Stimulated activated CD4-positive, alpha-beta T cell treated with anti-CD3 and anti-CD28 coated beads, Interleukin-12 subunit alpha, Interleukin-12 subunit beta, amount 100 ng/mL, for 4 hours (primary cell): Measurements from ENCODE around the gene NBEA.

Experiments
- DNase-seq: peaks from one replicate; pipeline ENCODE4 v3.0.0-alpha.2; 2020

NBEA gene

DNA sequence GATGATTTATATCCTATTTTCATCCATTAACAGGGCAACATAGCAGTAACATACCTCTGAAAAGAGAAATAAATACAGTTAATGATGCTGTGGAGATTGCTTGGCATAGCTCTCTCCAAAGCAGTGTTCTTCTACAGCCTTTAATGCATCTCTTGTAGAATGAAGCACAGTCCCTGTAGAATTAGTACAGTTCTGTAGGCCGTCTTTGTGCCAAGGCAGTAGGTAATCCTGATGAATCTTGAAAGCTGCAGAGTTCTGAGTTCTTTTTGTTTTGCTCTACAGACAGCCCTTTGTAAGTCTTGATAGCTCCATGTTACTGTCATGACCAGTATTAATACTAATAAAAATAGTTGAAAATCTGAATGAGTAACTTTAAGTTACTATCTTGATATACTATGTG, 350.3 kb downstream of the NBEA start:
- no peak for DNase-seq

DNA sequence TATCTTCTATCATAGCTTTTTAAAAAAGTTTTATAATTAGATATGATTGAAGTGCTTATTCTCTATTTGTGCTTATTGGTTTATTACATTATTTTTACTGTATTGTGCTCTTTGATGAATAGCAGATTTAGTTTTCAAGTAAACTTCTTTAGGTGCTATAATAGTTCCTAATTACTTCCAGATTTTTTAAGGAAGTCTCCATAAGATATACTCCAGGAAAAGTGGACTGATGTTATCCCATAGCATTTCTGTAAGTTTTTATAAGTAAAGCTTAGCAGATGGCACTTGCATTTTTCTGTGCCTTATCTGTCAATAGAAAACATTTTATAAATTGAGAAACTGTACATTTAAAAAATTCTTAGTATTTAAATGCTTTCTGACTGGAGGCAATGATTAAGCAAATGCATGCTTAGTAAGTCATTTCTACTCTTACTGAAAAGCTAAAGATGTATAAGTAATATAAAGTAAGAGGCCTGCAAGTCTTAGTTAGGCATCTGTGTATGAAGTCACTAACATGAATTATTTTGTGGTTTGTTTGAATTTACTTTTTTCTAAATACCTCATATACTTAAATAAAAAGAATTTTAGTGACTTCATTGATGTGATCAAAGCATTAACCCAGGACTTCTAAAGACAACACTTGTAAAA, 351.6 kb downstream of the NBEA start:
- no peak for DNase-seq

DNA sequence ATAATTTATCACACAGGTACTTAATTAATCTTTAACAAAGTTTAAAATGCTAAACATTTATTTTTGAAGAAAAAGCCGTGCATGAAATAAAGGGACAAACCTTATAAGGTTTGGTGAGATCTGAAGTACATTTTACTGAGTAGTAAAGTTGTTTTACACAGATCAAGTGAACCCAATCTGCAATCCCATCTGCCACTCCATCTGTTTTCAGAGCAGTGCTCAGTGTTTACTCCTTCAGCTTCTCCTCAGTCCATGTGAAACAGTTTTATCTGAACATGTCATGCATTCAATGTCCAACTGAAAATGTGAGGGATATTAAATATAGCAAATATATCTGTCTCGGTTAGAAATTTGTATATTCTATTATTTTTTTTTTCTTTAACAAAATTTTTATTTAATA, 367.6 kb downstream of the NBEA start:
- DNase-seq: no peak

DNA sequence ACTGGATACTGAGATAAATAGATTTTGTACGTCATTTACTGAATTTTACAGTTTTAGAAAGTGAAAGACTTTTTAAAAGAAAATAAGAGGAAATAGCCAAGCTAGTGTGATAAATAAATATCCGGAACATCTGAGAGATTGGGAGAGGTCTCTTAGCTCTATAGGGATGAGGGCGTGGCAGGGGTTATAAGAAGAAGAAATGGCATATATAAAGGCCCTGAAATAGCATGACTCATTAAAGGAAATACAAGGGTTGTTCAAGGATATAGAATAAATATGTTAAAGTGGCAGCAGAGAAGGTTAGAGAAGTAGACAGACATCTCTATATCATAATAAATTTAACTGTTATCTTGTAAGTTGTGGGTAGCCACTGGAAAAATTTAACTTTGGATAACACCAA, 390.1 kb downstream of the NBEA start:
- DNase-seq: no peak

DNA sequence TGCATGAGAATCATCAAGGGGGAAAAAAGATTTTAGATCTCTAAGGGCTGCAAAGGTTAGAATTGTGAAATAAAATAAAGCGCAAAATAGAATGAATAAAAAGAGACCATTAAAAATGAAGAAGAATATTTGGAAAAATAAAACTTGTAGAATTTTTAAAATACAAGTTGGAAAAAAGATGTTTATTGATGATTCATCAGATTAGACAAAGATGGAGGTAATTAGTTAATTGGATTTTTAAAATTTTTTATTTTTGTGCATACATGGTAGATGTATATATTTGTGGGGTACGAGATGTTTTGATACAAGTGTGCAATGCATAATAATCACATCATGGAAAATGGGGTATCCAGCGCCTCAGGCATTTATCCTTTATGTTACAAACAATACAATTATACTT, 391.1 kb downstream of the NBEA start:
- DNase-seq: no peak

DNA sequence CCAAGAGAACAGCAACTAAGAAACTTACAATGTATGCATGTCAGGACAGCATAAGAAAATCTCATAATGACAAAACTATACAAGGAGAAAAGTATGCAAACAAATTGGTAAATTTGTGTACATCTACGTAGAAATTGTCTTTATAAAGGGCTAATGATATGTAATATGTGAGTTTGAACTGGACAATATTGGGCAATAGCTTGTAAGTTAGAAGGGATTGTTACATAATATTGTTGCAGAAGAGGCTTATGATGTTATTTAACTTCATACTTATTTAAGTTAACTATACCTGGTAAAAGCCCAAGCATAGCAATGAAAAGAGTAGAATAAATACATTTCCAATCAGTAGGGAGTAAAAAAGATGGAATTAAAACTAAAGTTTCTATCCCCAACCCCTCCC, 400.4 kb downstream of the NBEA start:
- DNase-seq: no peak

DNA sequence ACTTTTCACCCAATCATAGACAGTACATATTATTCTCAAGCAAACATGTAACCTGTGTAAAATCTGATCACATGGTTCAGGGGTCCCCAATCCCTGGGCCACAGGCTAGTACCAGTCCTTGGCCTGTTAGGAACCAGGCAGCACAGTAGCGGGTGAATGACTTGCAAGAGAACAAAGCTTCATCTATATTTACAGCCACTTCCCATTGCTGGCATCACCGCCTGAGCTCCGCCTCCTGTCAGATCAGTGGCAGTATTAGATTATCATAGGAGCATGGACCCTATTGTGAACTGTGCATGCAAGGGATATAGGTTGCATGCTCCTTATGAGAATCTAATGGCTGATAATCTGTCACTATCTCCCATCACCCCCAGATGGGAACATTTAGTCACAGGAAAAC, 401.3 kb downstream of the NBEA start:
- no peak for DNase-seq

DNA sequence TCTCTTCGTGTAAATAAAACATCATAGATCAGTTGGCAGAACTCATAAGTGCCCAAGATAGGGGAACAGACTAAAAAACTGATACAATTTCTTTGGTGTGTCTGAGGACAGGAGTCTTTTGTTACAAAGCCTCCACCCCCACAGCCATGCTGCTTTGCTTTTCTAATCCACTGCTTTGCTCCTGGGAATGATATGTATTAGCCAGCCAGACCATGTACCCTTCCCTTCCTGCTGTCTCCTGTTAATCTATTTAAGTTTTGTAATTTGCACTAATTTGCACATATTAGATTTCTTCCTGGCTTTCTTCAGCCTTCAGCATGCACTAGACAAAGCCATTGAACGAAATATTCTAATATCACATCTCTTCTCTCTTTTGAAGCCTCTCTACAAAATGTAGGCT, 403.9 kb downstream of the NBEA start:
- DNase-seq: no peak

DNA sequence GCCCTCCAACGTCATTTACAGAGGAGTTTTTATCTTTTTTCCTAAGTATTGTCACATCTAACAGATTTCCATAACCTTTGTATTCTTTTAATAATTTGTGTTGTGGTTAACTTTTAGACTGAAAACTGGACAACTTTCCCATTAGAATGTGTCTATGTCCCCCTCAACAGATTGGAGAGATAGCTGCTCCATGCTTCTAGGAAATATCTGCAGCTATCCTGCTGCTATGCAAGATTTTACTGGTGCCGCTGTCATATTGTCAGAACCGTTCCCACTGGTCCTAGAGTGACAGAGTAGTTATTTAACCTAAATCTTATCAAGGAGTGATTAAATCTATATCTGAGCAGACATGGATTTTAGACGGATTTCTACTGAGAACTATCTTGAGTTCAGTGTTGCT, 404.4 kb downstream of the NBEA start:
- DNase-seq: no peak

DNA sequence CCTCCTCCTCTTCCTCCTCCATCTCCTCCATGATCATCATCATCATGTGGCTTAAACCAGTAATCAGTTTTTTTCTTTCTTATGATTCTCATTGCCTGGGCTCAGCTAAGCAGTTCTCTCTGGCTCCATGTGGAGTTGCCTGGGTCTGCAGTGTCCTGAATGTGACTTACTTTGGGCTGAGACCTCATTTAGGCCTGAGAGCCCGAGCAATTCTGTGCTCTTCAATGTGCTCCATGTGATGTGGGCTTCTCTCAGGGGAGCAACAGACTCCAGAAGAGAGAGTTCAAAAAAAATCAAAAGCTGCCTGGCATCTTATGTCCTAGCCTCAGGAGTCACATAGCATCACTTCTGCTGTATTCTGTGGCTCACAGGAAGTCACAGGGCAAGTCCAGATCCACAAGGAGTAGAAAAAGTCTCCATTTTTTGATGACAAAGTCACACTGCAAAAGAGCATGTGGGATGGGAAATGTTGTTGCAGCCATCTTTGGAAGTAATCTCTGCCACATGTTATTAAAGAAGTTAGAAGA, 405.7 kb downstream of the NBEA start:
- DNase-seq: no peak

DNA sequence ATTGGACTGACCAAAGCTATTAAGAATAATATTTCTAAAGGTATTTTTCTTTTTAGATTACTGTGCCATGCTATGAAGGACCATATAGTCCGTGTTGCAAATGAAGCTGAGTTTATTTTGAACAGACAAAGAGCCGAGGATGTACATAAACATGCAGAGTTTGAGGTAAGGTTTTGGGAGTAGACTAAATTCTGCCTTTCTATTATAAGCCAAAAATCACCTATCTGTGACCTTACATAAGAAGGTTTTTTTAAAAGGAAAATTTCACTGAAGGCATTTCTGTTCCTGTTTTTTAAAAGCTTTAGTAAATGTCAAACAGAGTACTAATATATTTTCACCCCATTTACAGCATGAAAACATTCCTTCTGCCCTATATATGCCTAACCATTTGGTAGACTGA, 407.0 kb downstream of the NBEA start:
- DNase-seq: no peak

DNA sequence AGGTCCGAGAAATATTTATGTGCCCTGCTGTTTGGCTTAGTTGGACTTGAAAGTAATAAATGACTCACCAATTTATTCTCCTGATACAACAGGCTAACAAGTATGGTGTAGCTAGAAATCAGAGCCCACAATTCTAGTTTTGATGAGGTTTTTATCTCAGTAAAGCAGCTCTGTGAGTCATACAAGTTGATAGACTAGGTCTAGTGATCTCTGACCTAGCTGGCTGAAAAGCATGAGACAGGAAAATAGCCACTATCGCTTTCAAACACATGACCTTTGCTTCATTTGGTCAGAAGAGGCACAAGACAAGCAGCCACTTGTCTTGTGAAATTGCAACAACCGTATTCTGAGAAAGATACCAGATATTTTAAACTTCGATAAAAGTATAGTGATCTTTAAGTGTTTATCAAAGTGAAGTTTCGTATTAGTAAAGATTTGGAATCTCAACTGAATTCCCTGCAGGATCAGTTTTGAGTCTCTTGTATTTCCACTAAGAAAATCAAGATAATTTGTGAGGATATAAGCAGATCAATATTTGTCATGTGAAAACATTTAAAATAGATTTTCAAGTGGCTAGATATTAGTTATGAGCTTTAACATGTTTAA, 407.7 kb downstream of the NBEA start:
- no peak for DNase-seq

DNA sequence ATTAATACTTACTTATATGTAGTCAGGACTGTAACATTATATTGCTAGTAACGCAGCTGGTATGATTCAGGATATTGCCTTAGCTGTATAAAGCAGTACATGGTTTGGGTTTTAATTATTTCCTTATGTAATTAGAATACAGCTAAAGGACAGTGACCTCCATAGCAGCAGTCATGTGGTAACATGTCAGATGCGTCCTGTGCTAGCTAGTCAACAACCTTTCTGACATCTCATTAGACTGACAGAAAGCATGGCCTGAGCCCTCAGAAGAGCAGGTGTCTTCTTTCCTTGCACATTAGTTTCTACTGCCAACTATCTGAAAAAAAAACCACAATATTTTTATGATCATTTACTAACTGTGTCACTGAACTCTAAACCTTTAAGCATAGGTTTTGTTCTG, 412.2 kb downstream of the NBEA start:
- no peak for DNase-seq

DNA sequence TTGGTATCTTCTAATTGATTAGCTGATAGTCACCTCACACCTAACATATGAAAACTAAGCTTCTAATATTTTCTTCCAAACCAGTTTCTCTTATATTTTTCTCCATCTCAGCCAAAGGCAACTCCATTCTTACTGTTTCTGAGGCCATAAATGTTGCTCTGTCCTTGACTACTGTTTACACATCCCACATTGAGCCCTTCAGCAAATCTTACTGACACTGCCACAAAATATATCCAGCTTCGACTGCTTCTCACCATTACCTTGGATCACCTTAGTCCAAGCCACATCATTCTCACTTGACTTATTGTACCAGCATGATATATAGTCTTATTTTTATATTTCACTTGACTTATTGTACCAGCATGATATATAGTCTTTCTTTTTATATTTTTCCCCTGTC, 412.8 kb downstream of the NBEA start:
- DNase-seq: no peak

DNA sequence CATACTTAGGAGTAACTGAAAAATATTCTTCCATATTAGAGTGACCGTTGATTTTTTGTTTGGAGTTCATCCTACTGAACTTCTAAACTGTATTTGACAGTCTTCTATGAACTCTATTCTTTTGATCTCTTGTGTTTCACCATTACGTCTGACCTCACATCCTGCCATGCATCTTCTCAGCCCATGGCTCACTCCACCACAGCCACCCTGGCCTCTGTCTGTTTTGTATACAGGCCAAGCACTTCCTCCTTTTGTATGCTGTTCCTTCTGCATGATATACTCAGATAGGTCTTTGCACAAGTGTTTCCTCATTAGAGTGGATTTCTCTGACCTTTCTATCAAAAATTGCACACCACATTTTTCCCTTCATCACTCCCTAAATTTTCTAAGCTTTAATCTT, 414.5 kb downstream of the NBEA start:
- no peak for DNase-seq

DNA sequence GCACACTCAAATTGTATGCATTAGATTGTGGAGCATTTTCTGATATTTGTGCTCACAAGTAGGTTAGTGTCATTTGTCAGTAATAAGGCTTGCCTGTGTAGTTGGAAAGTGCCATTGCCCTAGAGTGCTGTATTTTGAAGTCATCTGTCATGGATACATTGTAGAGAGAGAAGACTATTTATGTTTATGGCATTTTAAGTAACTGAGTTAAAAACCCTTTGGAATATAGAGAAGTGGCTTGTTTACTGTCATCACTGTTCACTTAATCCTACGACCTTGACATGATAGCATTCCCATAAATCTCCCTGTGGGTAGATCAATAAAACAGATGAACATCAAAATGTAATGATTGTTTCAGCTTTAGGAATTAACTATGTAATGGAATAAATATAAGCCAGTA, 423.8 kb downstream of the NBEA start:
- no peak for DNase-seq

DNA sequence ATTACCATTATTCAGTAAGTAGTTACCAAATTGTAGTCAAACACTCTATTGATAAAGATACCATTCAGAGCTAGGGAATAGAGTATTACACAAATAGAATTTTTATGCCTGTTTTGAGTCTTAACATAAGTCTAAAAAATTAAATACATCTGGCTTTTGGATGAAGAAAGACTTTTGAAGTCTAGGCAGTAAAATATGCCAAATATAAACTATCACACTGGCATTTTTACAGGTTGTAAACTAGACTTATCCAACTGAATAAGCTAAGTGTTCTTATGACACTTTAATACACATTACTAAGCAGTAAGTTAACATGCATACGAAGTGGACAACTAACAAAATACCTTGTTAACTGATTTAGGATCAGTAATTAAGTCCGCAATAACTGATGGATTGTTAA, 425.5 kb downstream of the NBEA start:
- DNase-seq: no peak

DNA sequence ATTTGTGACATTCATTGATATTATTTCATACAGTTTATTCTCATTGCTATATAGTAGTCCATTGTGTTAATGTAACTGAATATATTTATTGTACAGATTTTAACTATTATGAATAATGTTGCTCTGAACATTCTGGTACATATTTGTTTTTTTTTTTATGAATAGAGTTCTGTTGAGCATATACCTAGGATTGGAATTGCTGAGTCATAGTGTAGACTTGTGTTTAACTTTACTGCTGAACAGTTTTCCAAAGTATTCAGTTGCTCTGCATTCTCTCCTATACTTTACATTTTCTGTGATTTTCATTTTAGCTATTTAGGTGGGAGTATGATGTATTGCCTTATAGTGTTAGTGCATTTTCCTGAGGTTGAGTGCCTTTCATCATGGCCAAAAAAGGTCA, 436.9 kb downstream of the NBEA start:
- no peak for DNase-seq

DNA sequence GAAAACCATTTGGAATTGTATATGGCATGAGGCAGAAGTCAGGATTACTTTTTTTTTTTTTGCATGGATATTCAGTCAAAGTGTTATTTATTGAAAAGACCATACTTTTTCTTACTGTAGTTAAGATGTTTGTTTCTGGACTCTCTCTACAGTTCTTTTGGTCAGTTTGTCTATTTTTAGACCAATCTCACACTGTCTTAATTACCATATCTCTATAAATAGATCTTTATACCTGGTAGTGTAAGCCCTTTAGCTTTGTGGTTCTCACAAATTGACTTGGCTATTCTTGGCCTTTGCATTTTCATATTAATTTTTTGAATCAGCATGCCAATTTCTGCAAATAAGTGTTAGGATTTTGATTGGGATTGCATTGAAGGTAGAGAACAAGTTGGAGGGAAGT, 437.6 kb downstream of the NBEA start:
- no peak for DNase-seq

DNA sequence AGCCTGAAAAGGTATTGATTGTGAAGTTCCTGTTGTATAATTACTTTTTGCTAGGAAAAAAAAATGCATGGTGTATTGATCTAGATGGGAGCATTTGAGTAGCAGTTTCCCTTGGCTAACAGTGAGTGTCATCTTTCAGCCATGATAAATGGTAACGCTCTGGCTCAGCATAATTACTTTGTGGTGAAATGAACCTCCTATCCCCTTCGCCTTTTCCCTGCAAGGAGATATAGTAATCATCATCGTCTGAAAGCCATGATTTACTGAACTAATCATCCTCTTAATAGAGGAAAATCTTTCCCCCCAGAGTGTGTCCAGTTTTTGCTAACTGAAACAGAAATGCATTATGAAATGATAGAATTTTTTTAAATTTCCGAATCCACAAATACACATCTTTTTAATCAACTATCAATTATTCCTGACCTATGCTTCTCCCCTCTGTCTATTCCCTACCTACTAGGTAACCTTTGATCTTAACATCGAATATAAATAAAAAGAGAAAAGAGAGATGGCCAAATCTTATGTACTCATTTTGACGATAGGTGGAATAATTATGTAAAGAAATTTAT, 445.7 kb downstream of the NBEA start:
- no peak for DNase-seq

DNA sequence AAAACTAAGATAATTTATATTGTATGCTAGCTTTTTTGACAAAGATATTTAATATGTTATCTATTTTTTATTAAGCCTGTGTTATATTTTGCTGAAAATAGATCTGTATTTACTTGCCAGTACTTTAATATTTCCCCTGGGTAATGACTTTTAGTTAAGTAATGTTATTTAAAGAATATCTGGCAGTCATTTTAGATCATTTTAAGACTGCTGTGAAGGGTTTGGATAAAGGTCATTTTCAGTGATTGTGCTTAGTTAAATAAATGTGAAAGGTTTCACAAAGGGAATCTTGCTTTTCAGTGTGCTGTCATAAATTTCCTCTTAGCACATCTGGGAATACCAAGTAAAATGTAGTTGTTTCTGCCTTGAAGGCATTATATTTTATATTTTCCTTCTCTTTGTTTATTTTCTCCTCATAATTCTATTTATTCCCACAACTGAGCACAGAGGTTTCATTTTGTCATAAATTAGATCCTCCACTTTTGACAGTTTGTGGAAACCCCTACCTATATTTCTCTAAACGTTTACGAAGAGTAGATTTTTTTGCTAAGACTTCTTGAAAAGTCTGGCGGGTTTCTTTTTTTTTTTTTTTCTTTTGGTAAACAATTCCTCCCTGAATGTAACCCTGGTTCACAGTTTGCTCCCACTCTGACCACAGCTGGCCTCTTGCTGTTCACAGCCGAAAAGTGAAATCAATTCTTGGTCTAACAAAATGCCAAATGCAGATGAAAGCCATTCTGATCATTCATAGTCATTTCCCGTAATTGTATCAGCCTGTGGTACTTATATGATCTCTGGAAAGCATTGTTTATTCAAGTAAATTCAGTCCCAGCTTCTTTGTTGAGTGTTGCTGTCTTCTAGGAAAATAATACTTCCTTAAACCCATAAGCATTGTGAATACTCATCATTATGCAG, 446.6 kb downstream of the NBEA start:
- no peak for DNase-seq

DNA sequence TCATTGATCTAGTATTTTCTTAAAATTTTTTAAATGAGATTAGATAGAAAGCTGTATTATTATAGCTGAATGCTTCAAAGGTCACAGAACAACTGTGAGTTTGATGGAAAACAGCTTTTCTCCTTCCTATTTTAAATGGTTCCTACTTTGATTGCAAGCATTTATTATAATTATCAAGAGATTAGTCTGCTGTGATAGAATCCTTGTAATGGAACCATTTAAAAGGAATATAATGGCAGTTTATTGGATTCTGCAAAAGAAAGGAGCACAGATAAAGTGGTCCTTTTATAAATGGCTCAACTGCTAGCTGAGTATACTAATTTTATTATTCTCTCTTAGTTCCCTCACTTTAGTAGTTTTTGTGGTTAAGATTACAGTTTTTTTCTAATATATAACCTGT, 447.5 kb downstream of the NBEA start:
- DNase-seq: no peak

DNA sequence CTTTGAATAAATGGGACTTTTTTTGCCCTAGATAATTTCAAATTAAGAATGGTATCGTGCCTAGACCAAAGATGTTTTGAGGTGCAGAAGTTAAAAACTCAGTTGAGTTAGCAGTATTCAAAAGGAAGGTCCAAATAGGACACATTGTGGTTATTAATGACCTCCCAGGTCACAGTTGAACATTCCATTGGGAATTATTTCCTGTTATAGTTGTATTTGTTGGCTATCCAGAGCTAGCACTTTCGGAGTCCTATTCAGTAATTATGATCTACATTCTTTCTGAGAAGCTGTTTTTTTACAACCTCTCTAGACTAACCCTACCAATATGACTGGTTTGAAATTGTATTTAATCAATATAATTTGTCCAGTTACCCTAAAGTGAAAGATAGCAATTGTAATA, 450.7 kb downstream of the NBEA start:
- no peak for DNase-seq

DNA sequence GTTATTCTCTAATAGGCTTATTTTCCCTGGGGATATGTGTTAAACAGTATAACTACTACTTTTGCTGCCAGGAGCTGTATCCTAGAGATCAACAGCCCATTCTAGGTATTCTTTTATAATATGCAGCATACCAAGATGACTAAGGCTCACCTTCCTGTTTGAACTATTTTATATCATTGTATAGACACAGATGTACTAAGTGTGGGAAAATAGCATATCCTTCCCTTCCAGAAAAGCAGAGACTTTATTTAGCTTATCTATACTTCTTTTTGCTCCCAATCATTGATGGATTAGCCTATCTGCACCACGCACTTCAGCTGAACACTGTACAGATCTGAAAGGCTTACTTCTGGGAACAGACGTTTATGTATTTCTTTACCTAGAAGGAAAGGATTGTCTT, 451.8 kb downstream of the NBEA start:
- no peak for DNase-seq
